LNCaP clone FGC (cell line): Measurements from ENCODE around the gene RBM5.

ENCODE experiments used
- DNase-seq: peaks from one replicate; pipeline ENCODE4 v3.0.0-alpha.2; 2011; ENCODE audit warnings: low read depth
- H3K4me3 ChIP-seq: 2 replicates; pipeline ENCODE4 v1.5.1; 2011; ENCODE audit warnings: mild to moderate bottlenecking, low read depth, low read length, control low read depth
- TF ChIP-seq, protein P1 (sequence below): IDR thresholded peaks from 2 replicates; pipeline ENCODE4 v1.5.1; 2012; ENCODE audit warnings: mild to moderate bottlenecking; ENCODE audit not compliant: control insufficient read depth, insufficient read depth; ENCODE audit errors: extremely low read depth

RBM5 gene

DNA sequence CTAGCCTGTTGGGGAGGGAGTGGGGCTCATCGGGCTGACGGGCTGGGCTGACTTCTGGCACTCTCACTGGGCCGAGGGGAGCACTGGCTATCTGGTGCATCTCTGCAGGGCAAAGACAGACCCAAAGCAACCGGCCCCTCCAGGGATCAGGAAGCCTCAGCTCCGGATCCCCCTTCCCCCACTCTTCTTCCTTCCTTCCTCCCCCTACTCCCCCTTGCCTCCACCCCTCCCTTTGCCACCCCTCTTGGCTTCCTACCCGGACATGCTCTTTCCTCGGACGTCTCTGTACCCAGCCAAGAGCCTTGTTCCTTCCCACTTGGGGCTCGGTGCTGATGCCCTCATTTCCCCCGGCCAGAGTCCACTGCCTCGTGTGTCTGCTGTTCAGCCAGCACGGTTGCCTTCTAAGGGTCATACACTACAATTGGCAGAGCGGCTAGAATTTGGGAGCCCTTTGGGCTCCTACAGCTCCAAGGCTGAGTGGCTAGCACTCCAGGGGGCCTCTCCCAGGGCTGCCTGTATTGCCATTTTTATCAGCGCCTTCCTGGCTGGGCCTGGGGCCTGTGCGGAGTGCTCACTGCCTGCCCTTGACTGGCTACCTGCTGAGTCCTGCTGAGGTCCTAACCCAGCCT, 77.3 kb downstream of the RBM5 start:
- DNase-seq, result no peak
- H3K4me3 ChIP-seq, result no peak overlapping the region
- TF ChIP-seq, protein P1, sequence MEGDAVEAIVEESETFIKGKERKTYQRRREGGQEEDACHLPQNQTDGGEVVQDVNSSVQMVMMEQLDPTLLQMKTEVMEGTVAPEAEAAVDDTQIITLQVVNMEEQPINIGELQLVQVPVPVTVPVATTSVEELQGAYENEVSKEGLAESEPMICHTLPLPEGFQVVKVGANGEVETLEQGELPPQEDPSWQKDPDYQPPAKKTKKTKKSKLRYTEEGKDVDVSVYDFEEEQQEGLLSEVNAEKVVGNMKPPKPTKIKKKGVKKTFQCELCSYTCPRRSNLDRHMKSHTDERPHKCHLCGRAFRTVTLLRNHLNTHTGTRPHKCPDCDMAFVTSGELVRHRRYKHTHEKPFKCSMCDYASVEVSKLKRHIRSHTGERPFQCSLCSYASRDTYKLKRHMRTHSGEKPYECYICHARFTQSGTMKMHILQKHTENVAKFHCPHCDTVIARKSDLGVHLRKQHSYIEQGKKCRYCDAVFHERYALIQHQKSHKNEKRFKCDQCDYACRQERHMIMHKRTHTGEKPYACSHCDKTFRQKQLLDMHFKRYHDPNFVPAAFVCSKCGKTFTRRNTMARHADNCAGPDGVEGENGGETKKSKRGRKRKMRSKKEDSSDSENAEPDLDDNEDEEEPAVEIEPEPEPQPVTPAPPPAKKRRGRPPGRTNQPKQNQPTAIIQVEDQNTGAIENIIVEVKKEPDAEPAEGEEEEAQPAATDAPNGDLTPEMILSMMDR, result no peak

DNA sequence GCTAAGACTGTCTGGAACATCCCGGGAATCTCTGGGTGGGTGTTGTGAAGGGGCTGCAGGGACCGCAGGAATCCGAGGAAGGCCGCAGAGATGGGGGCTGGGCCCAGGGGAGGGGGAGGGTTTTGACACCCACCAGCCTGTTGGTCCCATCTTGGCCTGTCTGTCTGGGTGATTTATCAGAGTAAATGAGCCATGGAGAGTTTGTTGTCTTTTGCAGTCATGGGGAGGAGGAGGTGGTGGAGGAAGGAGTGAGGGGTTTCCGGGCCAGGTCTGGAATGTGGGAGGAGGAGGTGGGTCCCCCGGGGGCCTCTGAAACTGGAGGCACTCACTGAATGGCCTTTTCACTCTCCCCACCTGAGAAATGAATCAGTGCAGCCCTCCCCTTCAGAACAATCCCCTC, 77.9 kb downstream of the RBM5 start:
- no peak for DNase-seq
- no peak overlapping the region for H3K4me3 ChIP-seq
- TF ChIP-seq, protein P1, result no peak

DNA sequence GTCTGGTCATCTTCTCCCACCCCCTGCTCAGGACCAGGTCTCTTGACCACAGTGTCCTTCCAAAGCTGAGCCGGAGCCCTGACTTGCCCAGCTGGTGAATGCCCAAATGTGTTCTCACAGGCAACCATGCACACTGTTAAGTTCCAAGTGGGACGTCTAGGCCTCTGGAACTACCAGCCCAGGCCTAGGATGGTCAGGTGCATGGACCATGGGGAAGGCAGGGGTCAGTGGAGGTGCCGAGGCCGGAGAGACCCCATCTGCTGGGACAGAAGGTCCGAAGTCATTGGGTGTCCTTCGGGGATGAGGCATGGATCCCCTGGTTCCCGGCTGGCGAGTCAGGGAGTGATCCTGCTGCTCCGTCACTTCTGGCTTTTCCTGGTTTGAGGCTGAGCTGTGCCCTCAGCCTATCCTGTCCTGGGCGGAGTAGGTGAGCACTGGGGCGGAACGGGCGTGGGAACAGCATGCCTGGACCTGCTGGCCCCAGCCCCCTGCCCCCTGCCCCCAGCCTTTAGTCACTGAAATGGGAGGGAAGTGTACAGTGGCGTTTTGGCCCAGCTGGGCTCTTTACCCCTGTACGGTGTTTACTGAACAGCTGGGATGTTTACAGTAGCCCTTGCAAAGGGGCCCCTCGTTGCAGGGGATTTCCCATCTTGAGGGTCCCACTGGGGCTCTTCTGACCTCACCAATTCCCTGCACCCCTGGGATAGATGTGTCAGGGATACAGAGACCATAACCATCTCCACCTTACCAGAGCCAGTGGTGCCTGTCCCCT, 78.5 kb downstream of the RBM5 start:
- TF ChIP-seq, protein P1, result no peak
- DNase-seq, result peak; percentile 52
- no peak overlapping the region; the same call in 1 of the 2 replicates for H3K4me3 ChIP-seq

DNA sequence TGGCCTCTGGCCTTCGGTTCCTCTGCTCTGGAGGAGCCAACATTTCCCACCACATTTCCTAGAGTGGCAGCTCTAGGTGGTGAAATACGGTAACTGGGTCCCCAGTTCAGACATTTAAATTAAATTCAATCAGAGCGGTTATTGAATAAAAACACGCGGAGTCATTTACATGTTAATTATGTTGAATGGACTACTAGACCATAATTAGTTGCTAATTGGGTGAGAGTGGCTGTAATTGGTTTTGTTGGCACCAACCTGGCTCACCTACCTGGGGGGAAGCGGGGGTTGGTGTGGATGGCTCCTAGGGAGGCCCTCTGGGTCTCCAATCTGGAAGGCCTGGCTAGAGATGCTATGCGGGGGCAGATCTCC, 79.1 kb downstream of the RBM5 start:
- TF ChIP-seq, protein P1, result no peak

DNA sequence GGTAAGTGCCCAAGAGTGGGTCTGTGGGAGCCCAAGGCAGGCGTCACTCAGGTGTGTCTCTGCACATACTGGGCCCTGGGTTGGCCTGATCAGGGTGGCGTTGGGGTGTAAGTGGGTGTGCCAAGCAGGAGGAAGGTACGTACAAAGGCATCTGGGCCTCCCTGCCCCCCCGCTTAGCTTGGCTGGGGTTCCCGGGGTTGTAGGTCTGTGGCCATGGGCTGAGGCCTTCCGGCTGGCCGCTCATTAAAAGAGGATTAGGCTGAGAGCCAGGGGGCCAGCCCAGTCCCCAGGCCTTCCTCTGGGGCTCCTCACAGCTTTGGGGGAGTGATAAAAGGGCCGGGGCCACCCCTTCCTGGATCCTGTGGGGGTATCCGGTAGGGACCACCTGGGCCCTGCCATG, 79.7 kb downstream of the RBM5 start:
- DNase-seq, result no peak

More for the DNA sequence above, 79.1 kb downstream of the RBM5 start:
- H3K4me3 ChIP-seq, result no peak overlapping the region
- no peak for DNase-seq

More for the DNA sequence above, 79.7 kb downstream of the RBM5 start:
- TF ChIP-seq, protein P1, result no peak
- H3K4me3 ChIP-seq, result no peak overlapping the region
